MV-4-11 (cell line): ENCODE results near the gene DMC1.
A peak's percentile ranks its signal among the peaks of the same experiment; 100 is the strongest.

Experiments
- DNase-seq: peaks from one replicate; lab custom pipeline; 2025; lab: John Stamatoyannopoulos, UW

Gene DMC1

GRCh38 chr22:38567531-38568285 lies 2.3 kb downstream of the DMC1 start:
- DNase-seq: peak; percentile 76

GRCh38 chr22:38566726-38567504 lies 3.1 kb downstream of the DMC1 start:
- DNase-seq: no peak

GRCh38 chr22:38565441-38565840 lies 4.5 kb downstream of the DMC1 start:
- no peak for DNase-seq

GRCh38 chr22:38564669-38565068 lies 5.3 kb downstream of the DMC1 start:
- DNase-seq: no peak

- no peak for DNase-seq
These were observed 15.7 kb downstream of the DMC1 start for GRCh38 chr22:38554281-38554680.

- peak; percentile 94 for DNase-seq
These were observed 20.7 kb downstream of the DMC1 start for GRCh38 chr22:38549101-38549894.

- DNase-seq: no peak
These were observed 29.3 kb downstream of the DMC1 start for GRCh38 chr22:38540701-38541100.

- DNase-seq: peak; percentile 62
These were observed 38.6 kb downstream of the DMC1 start for GRCh38 chr22:38531251-38531938.

GRCh38 chr22:38524429-38524828 lies 45.6 kb downstream of the DMC1 start:
- peak; percentile 45 for DNase-seq

- DNase-seq: no peak
These were observed 46.5 kb downstream of the DMC1 start for GRCh38 chr22:38523479-38523878.

- DNase-seq: no peak
These were observed 47.0 kb downstream of the DMC1 start for GRCh38 chr22:38523029-38523428.

- no peak for DNase-seq
These were observed 50.3 kb downstream of the DMC1 start for GRCh38 chr22:38519453-38520250.

- no peak for DNase-seq
These were observed 51.4 kb downstream of the DMC1 start for GRCh38 chr22:38518620-38519019.

- no peak for DNase-seq
These were observed 56.9 kb downstream of the DMC1 start for GRCh38 chr22:38513063-38513462.

- DNase-seq: no peak
These were observed 59.5 kb downstream of the DMC1 start for GRCh38 chr22:38510416-38510970.

GRCh38 chr22:38506118-38506962 lies 63.6 kb downstream of the DMC1 start, which contains the start of gene DDX17:
Gene DDX17 (minus strand): TSS chr22:38506311.
- DNase-seq: peak; percentile 96

GRCh38 chr22:38505541-38506117 lies 64.4 kb downstream of the DMC1 start:
- DNase-seq: no peak

- DNase-seq: peak; percentile 47
These were observed 65.0 kb downstream of the DMC1 start for GRCh38 chr22:38504731-38505540.

GRCh38 chr22:38503021-38503420 lies 67.0 kb downstream of the DMC1 start:
- DNase-seq: no peak
